ENCODE results near the gene MKLN1. TPM values are rescaled to one million over a fixed set of nuclear protein-coding genes. Genes with fewer than 3 reads are reported as not detected.

Gene MKLN1
- polyA plus RNA-seq, 2 of the 4 experiments (the other 2 are of a cell fraction) = 39.6 to 84.5 TPM

- ChIA-PET POLR2A (no interaction called here), CTCF (no interaction called here)
- ATAC-seq = no peak
- no peak overlapping the region for H3K4me3 ChIP-seq
- no peak overlapping the region for H3K4me2 ChIP-seq
- no peak for DNase-seq (ENCODE audit: low read depth in 1 of 2, low spot score in 1 of 2)
- no peak overlapping the region for H3K27ac ChIP-seq
- H3K4me1 ChIP-seq = peaks cover 40% of the 10 kb centered on the region
- FAIRE-seq = no peak
- TF ChIP-seq TFCP2L1 (CRISPR knock-in tag; IDR thresholded peaks at IDR 0.05) = no peak
- H3K9me3 ChIP-seq = no peaks in the 10 kb centered on the region
- WGBS (ENCODE audit: missing lambda C conversion rate) = 84% methylated on average over 1 of the region's 1 CpG
Measured at GRCh38 chr7:131374821-131375220, 47.1 kb downstream of the MKLN1 start.

GRCh38 chr7:131381069-131381838 is 53.6 kb downstream of the MKLN1 start:
- ATAC-seq (no peak; a peak in 1 of 6 replicates), FAIRE-seq (no peak), DNase-seq (ENCODE audit: low read depth in 1 of 2, low spot score in 1 of 2) (no peak)
- Histone ChIP-seq H3K27ac (no peak overlapping the region), H3K4me3 (no peak overlapping the region), H3K4me1 (peaks cover 44% of the 10 kb centered on the region), H3K4me2 (0 out of 3 replicates have a peak overlapping the region, but pooled peaks have one; percentile 5), H3K9me3 (no peaks in the 10 kb centered on the region)
- CTCF ChIA-PET = interaction anchor here (0.6 kb wide), 1 partner anchor 351 kb away, joined by 3 read pairs; no protein-coding TSS in a partner anchor
- POLR2A ChIA-PET = no interaction called here
- WGBS (ENCODE audit: missing lambda C conversion rate) = 82% methylated on average over 1 of the region's 1 CpG
- no peak for TF ChIP-seq ZNF302 (CRISPR knock-in tag; IDR thresholded peaks at IDR 0.05)
- TF ChIP-seq EHMT2 (IDR thresholded peaks at IDR 0.05; ENCODE audit: low read depth) = no peak
- no peak for TF ChIP-seq MAX (IDR thresholded peaks at IDR 0.05)
- TF ChIP-seq SREBF2 (IDR thresholded peaks at IDR 0.05) = no peak
- no peak for TF ChIP-seq JUNB (IDR thresholded peaks at IDR 0.05)
- TF ChIP-seq MAZ (IDR thresholded peaks at IDR 0.05; ENCODE audit: borderline replicate concordance, low read depth, low read length) = no peak
- no peak for TF ChIP-seq BHLHE40 (IDR thresholded peaks at IDR 0.05; ENCODE audit: low read depth, low read length)
- no peak for TF ChIP-seq RCOR1 (IDR thresholded peaks at IDR 0.05; ENCODE audit: low read depth, low read length)
- TF ChIP-seq JUN (IDR thresholded peaks at IDR 0.05) = no peak
- no peak for TF ChIP-seq FOXS1 (CRISPR knock-in tag; IDR thresholded peaks at IDR 0.05)

GRCh38 chr7:131383417-131384285 is 56.0 kb downstream of the MKLN1 start:
- H3K4me2 ChIP-seq = no peak overlapping the region
- ATAC-seq (no peak), FAIRE-seq (no peak), DNase-seq (ENCODE audit: low read depth in 1 of 2, low spot score in 1 of 2) (no peak)
- no peak overlapping the region for H3K4me3 ChIP-seq
- H3K4me1 ChIP-seq = peaks cover 44% of the 10 kb centered on the region
- ChIA-PET CTCF (interaction anchor here (1.2 kb wide), 1 partner anchor 41 kb away, joined by 3 read pairs; no protein-coding TSS in a partner anchor), POLR2A (no interaction called here)
- TF ChIP-seq ZFP36 (IDR thresholded peaks at IDR 0.05; ENCODE audit: borderline replicate concordance, partially characterized antibody) (no peak), MAFK (IDR thresholded peaks at IDR 0.05; ENCODE audit: partially characterized antibody) (no peak), FOXS1 (CRISPR knock-in tag; IDR thresholded peaks at IDR 0.05) (no peak), TFCP2L1 (CRISPR knock-in tag; IDR thresholded peaks at IDR 0.05) (no peak), MAZ (IDR thresholded peaks at IDR 0.05; ENCODE audit: borderline replicate concordance, low read depth, low read length) (no peak), EHMT2 (IDR thresholded peaks at IDR 0.05; ENCODE audit: low read depth) (no peak)
- no peak overlapping the region for H3K27ac ChIP-seq
- no peaks in the 10 kb centered on the region for H3K9me3 ChIP-seq
- 95% methylated on average over 2 of the region's 2 CpGs for WGBS (ENCODE audit: missing lambda C conversion rate)

GRCh38 chr7:131384286-131384635 is 56.6 kb downstream of the MKLN1 start:
- 75% methylated on average over 2 of the region's 2 CpGs for WGBS (ENCODE audit: missing lambda C conversion rate)
- Histone ChIP-seq H3K4me2 (no peak overlapping the region), H3K4me3 (no peak overlapping the region), H3K9me3 (no peaks in the 10 kb centered on the region), H3K4me1 (peaks cover 44% of the 10 kb centered on the region), H3K27ac (no peak overlapping the region)
- FAIRE-seq (no peak), DNase-seq (ENCODE audit: low read depth in 1 of 2, low spot score in 1 of 2) (no peak), ATAC-seq (peak in 1 of 2 experiments; percentile 52; a peak in 3 of 6 replicates)
- ChIA-PET POLR2A (no interaction called here), CTCF (no interaction called here)
- no peak for TF ChIP-seq BHLHE40 (IDR thresholded peaks at IDR 0.05; ENCODE audit: low read depth, low read length)
- no peak for TF ChIP-seq SREBF2 (IDR thresholded peaks at IDR 0.05)
- TF ChIP-seq EHMT2 (IDR thresholded peaks at IDR 0.05; ENCODE audit: low read depth) = no peak
- no peak for TF ChIP-seq RFX5 (IDR thresholded peaks at IDR 0.05)
- TF ChIP-seq ZSCAN20 (CRISPR knock-in tag; IDR thresholded peaks at IDR 0.05) = no peak
- TF ChIP-seq BCL3 (IDR thresholded peaks at IDR 0.05) = no peak
- no peak for TF ChIP-seq CBX8 (IDR thresholded peaks at IDR 0.05)
- no peak for TF ChIP-seq KDM5A (IDR thresholded peaks at IDR 0.05)
- no peak for TF ChIP-seq TFCP2L1 (CRISPR knock-in tag; IDR thresholded peaks at IDR 0.05)
- TF ChIP-seq E2F6 (IDR thresholded peaks at IDR 0.05; ENCODE audit: borderline replicate concordance, low read depth) = no peak
- no peak for TF ChIP-seq TP53 (CRISPR knock-in tag; IDR thresholded peaks at IDR 0.05)
- TF ChIP-seq ZFP36 (IDR thresholded peaks at IDR 0.05; ENCODE audit: borderline replicate concordance, partially characterized antibody) = no peak
